ENCODE measurements around the gene SYS1.

Gene SYS1

DNA sequence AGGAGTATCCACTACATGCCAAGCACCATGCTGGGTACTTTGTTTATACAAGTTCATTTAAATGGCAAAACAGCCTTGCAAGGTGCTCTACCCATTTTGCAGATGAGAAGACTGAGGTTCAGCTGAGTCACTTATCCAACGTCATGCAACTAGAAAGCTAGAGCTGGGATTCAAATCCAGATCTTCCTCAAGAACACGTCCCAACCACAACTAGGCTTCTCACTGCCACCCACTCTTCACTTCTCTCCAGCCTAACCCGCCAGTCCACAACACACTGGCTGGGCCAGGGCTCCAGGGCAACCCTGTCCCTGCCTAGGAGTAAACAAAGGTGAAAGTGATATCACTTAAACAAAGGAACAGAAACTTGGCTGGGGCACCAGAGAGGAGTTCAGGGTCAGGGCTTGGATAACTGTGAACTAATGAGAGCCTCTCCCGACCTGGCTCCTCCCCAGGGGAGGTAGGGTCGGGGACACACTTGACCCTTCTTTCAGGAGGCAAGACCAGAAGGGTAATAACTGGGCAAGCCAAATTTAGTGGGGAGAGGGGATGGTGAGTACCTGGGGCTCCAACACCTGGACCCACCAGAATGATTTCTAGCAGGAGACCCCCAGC, 22.6 kb upstream of the SYS1 start:
- peak overlapping the region; percentile 84 for H3K27ac ChIP-seq

DNA sequence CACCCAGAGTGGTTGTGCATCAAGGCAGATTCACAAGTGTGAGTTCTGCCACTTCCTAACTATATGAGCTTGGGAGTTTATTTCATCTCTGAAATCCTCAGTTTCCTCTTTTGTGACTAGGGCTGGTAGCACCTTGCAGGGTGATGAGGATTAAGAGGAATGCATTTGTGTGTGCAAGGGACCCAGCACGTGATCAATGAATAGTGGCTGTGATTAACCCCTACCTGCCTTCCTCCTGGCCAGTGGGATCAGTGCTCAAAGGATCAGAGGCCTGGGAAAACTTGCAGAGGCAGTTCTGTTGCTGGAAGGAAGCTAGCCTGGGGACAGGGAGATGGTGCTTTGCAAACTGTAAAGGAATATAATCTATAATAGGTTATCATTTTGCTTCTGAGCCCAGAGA, 22.0 kb upstream of the SYS1 start:
- H3K27ac ChIP-seq, result peak overlapping the region; percentile 84
- TF ChIP-seq, protein P1, sequence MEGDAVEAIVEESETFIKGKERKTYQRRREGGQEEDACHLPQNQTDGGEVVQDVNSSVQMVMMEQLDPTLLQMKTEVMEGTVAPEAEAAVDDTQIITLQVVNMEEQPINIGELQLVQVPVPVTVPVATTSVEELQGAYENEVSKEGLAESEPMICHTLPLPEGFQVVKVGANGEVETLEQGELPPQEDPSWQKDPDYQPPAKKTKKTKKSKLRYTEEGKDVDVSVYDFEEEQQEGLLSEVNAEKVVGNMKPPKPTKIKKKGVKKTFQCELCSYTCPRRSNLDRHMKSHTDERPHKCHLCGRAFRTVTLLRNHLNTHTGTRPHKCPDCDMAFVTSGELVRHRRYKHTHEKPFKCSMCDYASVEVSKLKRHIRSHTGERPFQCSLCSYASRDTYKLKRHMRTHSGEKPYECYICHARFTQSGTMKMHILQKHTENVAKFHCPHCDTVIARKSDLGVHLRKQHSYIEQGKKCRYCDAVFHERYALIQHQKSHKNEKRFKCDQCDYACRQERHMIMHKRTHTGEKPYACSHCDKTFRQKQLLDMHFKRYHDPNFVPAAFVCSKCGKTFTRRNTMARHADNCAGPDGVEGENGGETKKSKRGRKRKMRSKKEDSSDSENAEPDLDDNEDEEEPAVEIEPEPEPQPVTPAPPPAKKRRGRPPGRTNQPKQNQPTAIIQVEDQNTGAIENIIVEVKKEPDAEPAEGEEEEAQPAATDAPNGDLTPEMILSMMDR (IDR thresholded peaks at IDR 0.05), result no peak
- no peak for TF ChIP-seq ZFX (IDR thresholded peaks at IDR 0.05; ENCODE audit: borderline replicate concordance)

More for the DNA sequence above, 22.6 kb upstream of the SYS1 start:
- TF ChIP-seq, protein P1 (IDR thresholded peaks at IDR 0.05), result no peak
- no peak for TF ChIP-seq ZFX (IDR thresholded peaks at IDR 0.05; ENCODE audit: borderline replicate concordance)

DNA sequence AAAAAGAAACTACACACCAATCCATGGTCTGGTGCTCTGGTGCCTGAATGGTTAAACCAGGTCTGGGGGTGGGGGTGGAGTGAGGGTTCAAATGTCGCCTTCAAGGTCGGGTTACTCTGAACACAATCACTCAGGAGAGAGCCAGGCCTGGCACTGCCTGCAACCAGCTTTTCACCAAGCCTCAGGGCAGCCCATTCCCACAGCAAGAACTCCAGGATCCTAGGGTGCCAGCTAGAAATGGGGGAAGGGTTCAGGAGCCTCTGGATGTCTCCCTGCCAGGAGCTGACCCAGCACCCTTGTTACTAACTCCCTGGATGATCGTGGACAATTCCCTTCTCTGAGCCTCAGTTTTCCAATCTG, 21.4 kb upstream of the SYS1 start:
- TF ChIP-seq ZFX (IDR thresholded peaks at IDR 0.05; ENCODE audit: borderline replicate concordance), result no peak
- TF ChIP-seq, protein P1 (IDR thresholded peaks at IDR 0.05), result no peak
- H3K27ac ChIP-seq, result peak overlapping the region; percentile 84

DNA sequence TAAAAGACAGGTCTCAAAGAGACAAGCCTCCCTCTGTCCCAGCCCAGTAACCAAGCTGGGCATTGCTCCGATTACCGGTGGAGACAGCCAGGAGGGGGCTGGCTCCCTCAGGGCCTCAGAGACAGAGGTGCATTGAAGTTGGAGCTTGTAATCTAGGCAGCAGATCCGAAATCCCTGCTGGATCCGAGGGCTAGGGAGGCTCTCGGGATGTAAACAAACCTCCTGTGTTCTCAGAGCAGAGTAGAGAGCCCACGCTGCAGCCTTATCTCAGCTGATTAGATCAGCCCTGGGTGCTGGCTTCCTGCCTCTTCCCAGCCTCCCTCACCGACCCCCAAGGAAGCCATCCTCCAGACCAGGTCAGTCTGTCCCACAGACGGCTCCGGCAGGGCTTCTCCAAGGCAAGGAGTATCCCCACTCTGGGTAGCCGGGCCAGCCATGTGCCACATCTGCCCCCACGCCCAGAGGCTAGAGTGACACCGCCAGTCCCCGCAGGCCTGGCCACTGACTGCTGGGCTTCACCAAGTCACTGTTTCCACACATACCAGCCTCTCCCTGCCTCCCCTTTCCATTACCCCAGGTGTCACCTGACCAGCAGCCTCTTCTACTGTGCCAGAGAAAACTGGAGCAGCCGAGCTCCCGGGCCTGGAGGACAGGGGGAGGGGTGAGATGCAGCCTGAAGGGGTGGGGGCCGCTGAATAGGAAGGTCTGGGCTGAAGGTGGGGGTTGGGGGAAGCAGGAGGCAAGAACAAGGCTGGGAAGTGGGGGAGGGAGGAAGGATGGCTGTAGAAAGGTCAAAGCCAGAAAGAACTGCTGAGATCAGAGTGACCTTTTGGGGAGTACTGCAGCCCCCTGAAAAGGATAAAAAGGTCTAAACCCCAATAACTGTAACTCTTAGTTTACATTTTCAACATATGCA, 20.8 kb upstream of the SYS1 start:
- peak overlapping the region; percentile 84 for H3K27ac ChIP-seq
- no peak for TF ChIP-seq ZFX (IDR thresholded peaks at IDR 0.05; ENCODE audit: borderline replicate concordance)
- TF ChIP-seq, protein P1 (IDR thresholded peaks at IDR 0.05), result no peak

DNA sequence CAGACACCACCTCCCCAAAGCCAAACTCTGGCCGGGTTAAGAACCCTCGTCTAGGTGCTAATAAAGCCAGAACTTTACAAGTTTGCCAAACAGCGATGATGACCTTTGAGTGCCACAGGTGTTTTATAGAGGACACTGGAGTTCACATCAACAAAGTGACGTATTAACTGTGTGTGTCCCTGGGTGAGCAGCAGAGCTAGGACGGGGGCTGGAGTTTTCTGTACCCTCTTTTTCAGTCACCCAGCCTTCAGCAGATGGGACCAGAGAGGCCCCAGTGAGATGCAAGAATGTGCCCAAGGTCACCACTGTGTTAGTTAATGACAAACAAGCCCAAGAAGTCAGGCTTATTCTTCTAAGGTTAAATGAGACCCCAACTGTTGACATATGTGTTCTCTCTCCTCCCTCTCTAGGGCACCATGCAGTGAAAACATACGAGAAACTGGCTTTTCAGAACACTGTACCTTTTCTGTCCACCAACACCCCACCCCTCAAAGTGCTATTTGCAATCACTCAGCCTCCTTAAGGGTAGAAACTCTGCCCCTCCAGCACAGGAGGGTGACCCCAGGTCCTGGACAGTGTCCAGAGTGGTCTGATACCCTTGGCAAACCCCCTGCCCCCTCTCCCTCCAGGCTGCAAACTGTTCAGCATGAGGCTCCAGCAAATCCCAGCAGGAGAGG, 20.0 kb upstream of the SYS1 start:
- TF ChIP-seq ZFX (IDR thresholded peaks at IDR 0.05; ENCODE audit: borderline replicate concordance), result no peak
- TF ChIP-seq, protein P1 (IDR thresholded peaks at IDR 0.05), result no peak
- peak overlapping the region; percentile 84 for H3K27ac ChIP-seq

DNA sequence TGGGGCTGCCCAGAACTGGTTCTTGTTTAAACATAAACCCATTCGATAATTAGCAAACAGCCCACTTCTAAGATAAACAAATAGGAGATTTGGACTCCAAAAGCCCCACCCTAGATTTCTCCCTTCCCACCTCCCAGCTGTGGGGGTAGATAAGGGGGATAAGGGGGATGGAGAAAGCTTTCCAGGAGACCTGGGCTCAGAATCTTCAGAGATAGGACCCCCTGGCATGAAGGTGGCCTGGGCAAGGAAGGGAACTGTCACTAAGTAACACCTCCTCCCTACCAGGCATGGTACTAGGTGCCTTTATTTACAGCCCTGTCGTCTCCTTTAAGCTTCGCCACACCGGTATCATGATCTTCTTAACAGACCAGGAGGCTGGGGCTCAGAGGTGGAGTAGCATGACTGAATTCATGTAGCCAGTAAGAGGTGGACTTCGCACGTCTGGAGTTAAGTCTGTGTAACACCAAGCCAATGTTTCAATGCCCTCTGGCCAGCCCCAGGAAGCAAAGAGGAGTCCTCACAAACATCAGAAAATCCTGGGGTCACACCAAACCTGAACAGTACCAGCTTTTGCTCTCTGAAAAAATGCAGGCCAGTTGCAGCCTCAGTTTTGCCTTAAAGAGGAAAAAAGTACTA, 19.3 kb upstream of the SYS1 start:
- TF ChIP-seq, protein P1 (IDR thresholded peaks at IDR 0.05), result no peak
- no peak for TF ChIP-seq ZFX (IDR thresholded peaks at IDR 0.05; ENCODE audit: borderline replicate concordance)
- peak overlapping the region; percentile 84 for H3K27ac ChIP-seq

Measured in 22Rv1 (cell line).